HG02970 (cell line): ENCODE data around the gene PHLDB1.

Experiments used
- ATAC-seq: cut with Tn5 transposase; IDR thresholded peaks from one replicate; pipeline ENCODE4 v1.9.1; 2021; ENCODE audit warnings: mild to moderate bottlenecking, moderate library complexity, moderate number of reproducible peaks; ENCODE audit not compliant: unreplicated experiment, low FRiP score

PHLDB1 gene

DNA sequence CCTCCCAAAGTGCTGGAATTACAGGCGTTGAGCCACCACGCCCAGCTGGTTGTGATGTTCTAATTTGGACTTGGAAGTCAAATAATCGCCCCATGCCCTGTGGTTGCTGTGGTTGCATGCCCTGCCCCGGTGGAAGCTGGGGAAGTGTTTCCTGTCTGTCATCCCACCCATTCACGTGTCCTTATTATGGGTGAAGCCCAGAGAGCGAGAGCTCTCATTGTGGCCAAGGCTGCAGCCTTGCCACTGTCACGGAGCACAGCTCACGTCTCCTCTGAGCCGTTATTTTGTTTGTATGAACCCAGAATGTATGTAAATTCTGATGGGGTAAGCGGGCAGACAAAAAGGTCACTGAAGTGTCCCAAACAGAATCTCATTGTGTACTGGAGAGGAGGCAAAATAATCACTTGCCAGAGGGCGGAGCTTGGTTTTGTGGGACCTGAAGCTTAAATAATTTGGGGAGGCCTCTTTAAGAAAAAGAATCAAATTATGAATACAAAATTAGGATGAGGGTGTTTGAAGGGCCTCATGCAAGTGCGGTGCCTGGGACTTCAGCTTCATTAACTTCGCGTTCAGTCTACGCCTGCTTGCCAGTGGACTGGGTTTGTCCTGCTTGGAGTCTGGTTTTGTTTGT, 97.8 kb downstream of the PHLDB1 start:
- no peak for ATAC-seq

DNA sequence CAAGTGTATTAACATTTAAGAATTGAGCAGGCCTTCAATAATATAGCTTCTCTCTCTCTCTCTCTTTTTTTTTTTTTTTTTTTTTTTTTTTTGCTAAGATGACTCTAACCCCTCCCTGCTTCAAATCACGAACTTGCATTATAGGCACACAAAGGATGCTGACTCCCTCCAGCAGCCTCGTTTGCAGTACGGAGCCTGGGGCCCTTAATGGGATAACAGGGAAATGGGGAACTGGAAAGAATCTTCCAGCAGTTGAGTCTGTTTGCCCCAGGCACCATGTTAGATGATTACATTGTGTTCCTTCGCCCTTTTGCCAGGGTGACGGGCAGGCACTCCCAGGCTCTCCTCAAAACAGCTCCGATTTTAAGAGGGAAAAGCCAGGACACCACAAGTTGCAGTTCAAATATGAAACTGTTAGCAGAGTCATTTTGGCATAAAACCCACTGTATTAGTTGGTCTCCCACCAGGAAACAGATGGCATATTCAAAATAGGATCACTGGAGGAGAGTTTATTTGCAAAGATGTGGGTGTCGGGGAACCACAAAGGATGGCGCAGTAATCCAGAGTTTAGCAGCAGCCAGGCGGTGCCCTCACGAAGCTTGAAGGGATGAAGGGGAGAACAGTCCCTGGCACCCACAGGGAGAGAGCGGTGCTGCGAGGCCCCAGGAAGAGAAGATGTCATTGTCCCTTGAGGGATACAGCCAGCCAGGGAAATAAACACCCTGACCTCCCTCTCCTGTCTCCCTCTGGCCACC, 98.6 kb downstream of the PHLDB1 start:
- no peak for ATAC-seq

GRCh38 chr11:118706546-118706825, 99.1 kb downstream of the PHLDB1 start:
- no peak for ATAC-seq
